Measurements from ENCODE around the gene CYP20A1. TPM values are rescaled to one million over a fixed set of nuclear protein-coding genes. Genes with fewer than 3 reads are reported as not detected.
A peak's percentile ranks its signal among the peaks of the same experiment; 100 is the strongest.

The CYP20A1 gene
- total and polyA plus RNA-seq, 9 of the 15 experiments (the other 6 are each of a cell fraction or from before 2014, with no cell fraction given), result 10.3 to 31.7 (median 12.4) TPM

GRCh38 chr2:203328760-203329540 is 90.1 kb downstream of the CYP20A1 start (continued):
- TF ChIP-seq CEBPG (CRISPR knock-in tag; IDR thresholded peaks at IDR 0.05) (no peak), CEBPG (tag; conservative IDR thresholded peaks at IDR 0.05 in 1 of 2, IDR thresholded peaks at IDR 0.05 in 1 of 2) (no peak), E2F1 (CRISPR knock-in tag; IDR thresholded peaks at IDR 0.05) (no peak), ZNF134 (CRISPR knock-in tag; conservative IDR thresholded peaks at IDR 0.05) (no peak), DNMT1 (IDR thresholded peaks at IDR 0.05) (no peak), CUX1 (CRISPR knock-in tag; IDR thresholded peaks at IDR 0.05) (no peak), ZNF583 (CRISPR knock-in tag; IDR thresholded peaks at IDR 0.05) (no peak), POLR2G (IDR thresholded peaks at IDR 0.05; ENCODE audit: low read depth, low read length) (peak; percentile 52)
- TF ChIP-seq, protein P1, sequence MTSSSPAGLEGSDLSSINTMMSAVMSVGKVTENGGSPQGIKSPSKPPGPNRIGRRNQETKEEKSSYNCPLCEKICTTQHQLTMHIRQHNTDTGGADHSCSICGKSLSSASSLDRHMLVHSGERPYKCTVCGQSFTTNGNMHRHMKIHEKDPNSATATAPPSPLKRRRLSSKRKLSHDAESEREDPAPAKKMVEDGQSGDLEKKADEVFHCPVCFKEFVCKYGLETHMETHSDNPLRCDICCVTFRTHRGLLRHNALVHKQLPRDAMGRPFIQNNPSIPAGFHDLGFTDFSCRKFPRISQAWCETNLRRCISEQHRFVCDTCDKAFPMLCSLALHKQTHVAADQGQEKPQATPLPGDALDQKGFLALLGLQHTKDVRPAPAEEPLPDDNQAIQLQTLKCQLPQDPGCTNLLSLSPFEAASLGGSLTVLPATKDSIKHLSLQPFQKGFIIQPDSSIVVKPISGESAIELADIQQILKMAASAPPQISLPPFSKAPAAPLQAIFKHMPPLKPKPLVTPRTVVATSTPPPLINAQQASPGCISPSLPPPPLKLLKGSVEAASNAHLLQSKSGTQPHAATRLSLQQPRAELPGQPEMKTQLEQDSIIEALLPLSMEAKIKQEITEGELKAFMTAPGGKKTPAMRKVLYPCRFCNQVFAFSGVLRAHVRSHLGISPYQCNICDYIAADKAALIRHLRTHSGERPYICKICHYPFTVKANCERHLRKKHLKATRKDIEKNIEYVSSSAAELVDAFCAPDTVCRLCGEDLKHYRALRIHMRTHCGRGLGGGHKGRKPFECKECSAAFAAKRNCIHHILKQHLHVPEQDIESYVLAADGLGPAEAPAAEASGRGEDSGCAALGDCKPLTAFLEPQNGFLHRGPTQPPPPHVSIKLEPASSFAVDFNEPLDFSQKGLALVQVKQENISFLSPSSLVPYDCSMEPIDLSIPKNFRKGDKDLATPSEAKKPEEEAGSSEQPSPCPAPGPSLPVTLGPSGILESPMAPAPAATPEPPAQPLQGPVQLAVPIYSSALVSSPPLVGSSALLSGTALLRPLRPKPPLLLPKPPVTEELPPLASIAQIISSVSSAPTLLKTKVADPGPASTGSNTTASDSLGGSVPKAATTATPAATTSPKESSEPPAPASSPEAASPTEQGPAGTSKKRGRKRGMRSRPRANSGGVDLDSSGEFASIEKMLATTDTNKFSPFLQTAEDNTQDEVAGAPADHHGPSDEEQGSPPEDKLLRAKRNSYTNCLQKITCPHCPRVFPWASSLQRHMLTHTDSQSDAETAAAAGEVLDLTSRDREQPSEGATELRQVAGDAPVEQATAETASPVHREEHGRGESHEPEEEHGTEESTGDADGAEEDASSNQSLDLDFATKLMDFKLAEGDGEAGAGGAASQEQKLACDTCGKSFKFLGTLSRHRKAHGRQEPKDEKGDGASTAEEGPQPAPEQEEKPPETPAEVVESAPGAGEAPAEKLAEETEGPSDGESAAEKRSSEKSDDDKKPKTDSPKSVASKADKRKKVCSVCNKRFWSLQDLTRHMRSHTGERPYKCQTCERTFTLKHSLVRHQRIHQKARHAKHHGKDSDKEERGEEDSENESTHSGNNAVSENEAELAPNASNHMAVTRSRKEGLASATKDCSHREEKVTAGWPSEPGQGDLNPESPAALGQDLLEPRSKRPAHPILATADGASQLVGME (CRISPR knock-in tag; IDR thresholded peaks at IDR 0.05), result no peak
- TF ChIP-seq, protein P2, sequence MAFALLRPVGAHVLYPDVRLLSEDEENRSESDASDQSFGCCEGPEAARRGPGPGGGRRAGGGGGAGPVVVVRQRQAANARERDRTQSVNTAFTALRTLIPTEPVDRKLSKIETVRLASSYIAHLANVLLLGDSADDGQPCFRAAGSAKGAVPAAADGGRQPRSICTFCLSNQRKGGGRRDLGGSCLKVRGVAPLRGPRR (CRISPR knock-in tag; IDR thresholded peaks at IDR 0.05), result no peak
- TF ChIP-seq, protein P3, sequence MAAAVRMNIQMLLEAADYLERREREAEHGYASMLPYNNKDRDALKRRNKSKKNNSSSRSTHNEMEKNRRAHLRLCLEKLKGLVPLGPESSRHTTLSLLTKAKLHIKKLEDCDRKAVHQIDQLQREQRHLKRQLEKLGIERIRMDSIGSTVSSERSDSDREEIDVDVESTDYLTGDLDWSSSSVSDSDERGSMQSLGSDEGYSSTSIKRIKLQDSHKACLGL (CRISPR knock-in tag; IDR thresholded peaks at IDR 0.05; ENCODE audit: borderline replicate concordance, poor library complexity, severe bottlenecking), result no peak

All from K562 (cell line).